ENCODE measurements around the gene FFAR4.

The FFAR4 gene

GRCh38 chr10:93593254-93593653 is 26.8 kb downstream of the FFAR4 start:
- Histone ChIP-seq H3K27ac (ENCODE audit: low read depth, low read length) (no peak overlapping the region), H3K4me1 (ENCODE audit: control insufficient read depth in 1 of 2, insufficient read depth in 2 of 2, low read length in 2 of 2) (peaks cover 11 to 12% of the 10 kb centered on the region in 2 experiments), H2AFZ (ENCODE audit: insufficient read depth, low read length, poor library complexity) (no peak overlapping the region), H3K23ac (ENCODE audit: low read length) (no peak overlapping the region), H4K12ac (ENCODE audit: low read depth, low read length) (no peak overlapping the region), H4K8ac (ENCODE audit: low read depth, low read length) (no peak overlapping the region), H3K14ac (ENCODE audit: low read length) (no peak overlapping the region), H3K4ac (ENCODE audit: low read depth, low read length) (no peak overlapping the region), H3K27me3 (ENCODE audit: insufficient read depth, low read length) (no peaks in the 10 kb centered on the region), H3K9ac (ENCODE audit: low read length) (no peak overlapping the region), H3K18ac (ENCODE audit: low read length) (no peak overlapping the region), H3K4me3 (ENCODE audit: low read depth, low read length) (no peak overlapping the region), H2AK5ac (ENCODE audit: low read length) (no peak overlapping the region), H3K79me2 (ENCODE audit: control insufficient read depth, insufficient read depth, low read length, poor library complexity) (no peaks in the 10 kb centered on the region), H3K79me1 (ENCODE audit: low read length) (no peaks in the 10 kb centered on the region), H2BK5ac (ENCODE audit: low read depth, low read length, poor library complexity) (no peak overlapping the region), H3K36me3 (ENCODE audit: control insufficient read depth in 1 of 2, insufficient read depth in 2 of 2, low read length in 2 of 2) (no peaks in the 10 kb centered on the region), H2BK120ac (ENCODE audit: insufficient read depth, low read length, poor library complexity) (no peak overlapping the region), H4K91ac (ENCODE audit: low read depth, low read length) (no peak overlapping the region), H2BK12ac (ENCODE audit: low read length) (no peak overlapping the region), H3K4me2 (ENCODE audit: low read length) (no peak overlapping the region), H3K9me3 (ENCODE audit: insufficient read depth, low read depth, low read length) (no peaks in the 10 kb centered on the region)
- WGBS (ENCODE audit: extremely low coverage, insufficient coverage, insufficient read length): no CpG with 5 or more reads among the region's 4 CpGs
- no peak for DNase-seq

GRCh38 chr10:93593749-93594148 is 27.3 kb downstream of the FFAR4 start:
- H3K23ac ChIP-seq (ENCODE audit: low read length): no peak overlapping the region
- no CpG with 5 or more reads among the region's 18 CpGs for WGBS (ENCODE audit: extremely low coverage, insufficient coverage, insufficient read length)
- H3K27me3 ChIP-seq (ENCODE audit: insufficient read depth, low read length): no peaks in the 10 kb centered on the region
- no peak overlapping the region for H2AK5ac ChIP-seq (ENCODE audit: low read length)
- no peak overlapping the region for H2AFZ ChIP-seq (ENCODE audit: insufficient read depth, low read length, poor library complexity)
- H2BK12ac ChIP-seq (ENCODE audit: low read length): no peak overlapping the region
- no peak overlapping the region for H2BK5ac ChIP-seq (ENCODE audit: low read depth, low read length, poor library complexity)
- no peak overlapping the region for H3K4me3 ChIP-seq (ENCODE audit: low read depth, low read length)
- peaks cover 11 to 12% of the 10 kb centered on the region in 2 experiments for H3K4me1 ChIP-seq (ENCODE audit: control insufficient read depth in 1 of 2, insufficient read depth in 2 of 2, low read length in 2 of 2)
- no peak overlapping the region for H4K12ac ChIP-seq (ENCODE audit: low read depth, low read length)
- no peak overlapping the region for H2BK120ac ChIP-seq (ENCODE audit: insufficient read depth, low read length, poor library complexity)
- H3K4ac ChIP-seq (ENCODE audit: low read depth, low read length): no peak overlapping the region
- no peak overlapping the region for H3K27ac ChIP-seq (ENCODE audit: low read depth, low read length)
- no peak overlapping the region for H3K4me2 ChIP-seq (ENCODE audit: low read length)
- H3K79me1 ChIP-seq (ENCODE audit: low read length): no peaks in the 10 kb centered on the region
- H3K9ac ChIP-seq (ENCODE audit: low read length): no peak overlapping the region
- DNase-seq: no peak
- H3K9me3 ChIP-seq (ENCODE audit: insufficient read depth, low read depth, low read length): no peaks in the 10 kb centered on the region
- H4K8ac ChIP-seq (ENCODE audit: low read depth, low read length): no peak overlapping the region
- H4K91ac ChIP-seq (ENCODE audit: low read depth, low read length): no peak overlapping the region
- no peak overlapping the region for H3K14ac ChIP-seq (ENCODE audit: low read length)
- H3K36me3 ChIP-seq (ENCODE audit: control insufficient read depth in 1 of 2, insufficient read depth in 2 of 2, low read length in 2 of 2): no peaks in the 10 kb centered on the region
- H3K79me2 ChIP-seq (ENCODE audit: control insufficient read depth, insufficient read depth, low read length, poor library complexity): no peaks in the 10 kb centered on the region
- no peak overlapping the region for H3K18ac ChIP-seq (ENCODE audit: low read length)

- no peaks in the 10 kb centered on the region for H3K79me1 ChIP-seq (ENCODE audit: low read length)
- DNase-seq: no peak
- WGBS (ENCODE audit: extremely low coverage, insufficient coverage, insufficient read length): 100% methylated on average over 1 of the region's 7 CpGs
- no peak overlapping the region for H3K18ac ChIP-seq (ENCODE audit: low read length)
- no peak overlapping the region for H2BK120ac ChIP-seq (ENCODE audit: insufficient read depth, low read length, poor library complexity)
- no peak overlapping the region for H4K12ac ChIP-seq (ENCODE audit: low read depth, low read length)
- no peak overlapping the region for H2BK5ac ChIP-seq (ENCODE audit: low read depth, low read length, poor library complexity)
- no peak overlapping the region for H2AK5ac ChIP-seq (ENCODE audit: low read length)
- no peak overlapping the region for H3K4me2 ChIP-seq (ENCODE audit: low read length)
- H3K4ac ChIP-seq (ENCODE audit: low read depth, low read length): no peak overlapping the region
- no peak overlapping the region for H3K9ac ChIP-seq (ENCODE audit: low read length)
- H3K79me2 ChIP-seq (ENCODE audit: control insufficient read depth, insufficient read depth, low read length, poor library complexity): no peaks in the 10 kb centered on the region
- H3K36me3 ChIP-seq (ENCODE audit: control insufficient read depth in 1 of 2, insufficient read depth in 2 of 2, low read length in 2 of 2): no peaks in the 10 kb centered on the region
- no peak overlapping the region for H4K8ac ChIP-seq (ENCODE audit: low read depth, low read length)
- peaks cover 11 to 12% of the 10 kb centered on the region in 2 experiments for H3K4me1 ChIP-seq (ENCODE audit: control insufficient read depth in 1 of 2, insufficient read depth in 2 of 2, low read length in 2 of 2)
- H3K27me3 ChIP-seq (ENCODE audit: insufficient read depth, low read length): no peaks in the 10 kb centered on the region
- H2AFZ ChIP-seq (ENCODE audit: insufficient read depth, low read length, poor library complexity): no peak overlapping the region
- no peak overlapping the region for H3K4me3 ChIP-seq (ENCODE audit: low read depth, low read length)
- H4K91ac ChIP-seq (ENCODE audit: low read depth, low read length): no peak overlapping the region
- H3K14ac ChIP-seq (ENCODE audit: low read length): no peak overlapping the region
- no peak overlapping the region for H3K23ac ChIP-seq (ENCODE audit: low read length)
- no peak overlapping the region for H3K27ac ChIP-seq (ENCODE audit: low read depth, low read length)
- no peak overlapping the region for H2BK12ac ChIP-seq (ENCODE audit: low read length)
- no peaks in the 10 kb centered on the region for H3K9me3 ChIP-seq (ENCODE audit: insufficient read depth, low read depth, low read length)
Observed at GRCh38 chr10:93594518-93594917, 28.1 kb downstream of the FFAR4 start.

- Histone ChIP-seq H2AFZ (ENCODE audit: insufficient read depth, low read length, poor library complexity) (no peak overlapping the region), H3K79me1 (ENCODE audit: low read length) (no peaks in the 10 kb centered on the region), H3K14ac (ENCODE audit: low read length) (no peak overlapping the region), H4K12ac (ENCODE audit: low read depth, low read length) (no peak overlapping the region), H4K8ac (ENCODE audit: low read depth, low read length) (no peak overlapping the region), H2BK5ac (ENCODE audit: low read depth, low read length, poor library complexity) (no peak overlapping the region), H2BK12ac (ENCODE audit: low read length) (no peak overlapping the region), H4K91ac (ENCODE audit: low read depth, low read length) (no peak overlapping the region), H3K79me2 (ENCODE audit: control insufficient read depth, insufficient read depth, low read length, poor library complexity) (no peaks in the 10 kb centered on the region), H3K18ac (ENCODE audit: low read length) (no peak overlapping the region), H2BK120ac (ENCODE audit: insufficient read depth, low read length, poor library complexity) (no peak overlapping the region), H3K23ac (ENCODE audit: low read length) (no peak overlapping the region), H3K36me3 (ENCODE audit: control insufficient read depth in 1 of 2, insufficient read depth in 2 of 2, low read length in 2 of 2) (no peaks in the 10 kb centered on the region), H2AK5ac (ENCODE audit: low read length) (no peak overlapping the region), H3K27ac (ENCODE audit: low read depth, low read length) (no peak overlapping the region), H3K4me2 (ENCODE audit: low read length) (no peak overlapping the region), H3K4me1 (ENCODE audit: control insufficient read depth in 1 of 2, insufficient read depth in 2 of 2, low read length in 2 of 2) (peaks cover 11 to 15% of the 10 kb centered on the region in 2 experiments), H3K27me3 (ENCODE audit: insufficient read depth, low read length) (peaks cover 8% of the 10 kb centered on the region), H3K4ac (ENCODE audit: low read depth, low read length) (no peak overlapping the region), H3K9me3 (ENCODE audit: insufficient read depth, low read depth, low read length) (peaks cover 1% of the 10 kb centered on the region), H3K4me3 (ENCODE audit: low read depth, low read length) (no peak overlapping the region), H3K9ac (ENCODE audit: low read length) (no peak overlapping the region)
- no peak for DNase-seq
- no CpG with 5 or more reads among the region's 5 CpGs for WGBS (ENCODE audit: extremely low coverage, insufficient coverage, insufficient read length)
Observed at GRCh38 chr10:93595378-93596161, 29.1 kb downstream of the FFAR4 start.

Data from trophoblast cell (in vitro differentiated cells and primary cell).